Transverse colon (tissue), 4 donors: Measurements from ENCODE around the gene BRME1.

Experiments used
- POLR2A ChIP-seq: fragments of 450-650 bp; IDR thresholded peaks from one replicate; pipeline ENCODE4 v1.6.1; 2016; ENCODE audit warnings: antibody characterized with exemption, mild to moderate bottlenecking, moderate library complexity
- POLR2AphosphoS5 ChIP-seq, 3 donors: sonication (generic); formaldehyde crosslinking; IDR thresholded peaks; one replicate each; pipeline ENCODE4 v1.6.1; 2016; ENCODE audit warnings: antibody characterized with exemption in 3 of 3
- TF ChIP-seq, protein P1 (sequence below), 5 experiments: fragments of 200-600 bp in 3 of 5; fragments of 450-650 bp in 2 of 5; sonication (generic) in 3 of 5; IDR thresholded peaks; 1 replicate in 2 of 5; 2 replicates in 3 of 5; pipeline ENCODE4 v1.5.1; 2016 to 2017; ENCODE audit warnings: antibody characterized with exemption in 5 of 5, inconsistent platforms in 3 of 5, mild to moderate bottlenecking in 2 of 5, moderate library complexity in 1 of 5

DNA sequence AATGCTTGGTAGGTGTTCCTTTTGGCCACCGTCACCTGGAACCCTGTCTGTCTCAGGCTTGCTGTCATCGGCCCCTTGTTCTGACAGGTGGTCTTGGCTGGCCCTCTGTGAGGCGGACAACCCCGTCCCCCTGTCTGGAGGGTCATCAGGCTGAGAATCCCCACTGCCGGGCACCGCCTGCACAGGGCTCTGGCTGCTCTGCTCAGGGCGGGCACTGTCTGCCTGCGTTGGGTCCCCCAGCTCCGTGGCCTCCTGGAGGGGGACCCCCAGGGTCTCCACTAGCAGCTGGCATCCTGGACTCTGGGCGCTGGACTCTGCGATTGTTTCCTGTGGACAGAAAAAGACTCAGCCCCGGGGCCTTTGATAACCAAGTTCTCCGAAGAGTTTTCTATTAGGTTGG lies 15.8 kb downstream of the BRME1 start:
- TF ChIP-seq, protein P1, sequence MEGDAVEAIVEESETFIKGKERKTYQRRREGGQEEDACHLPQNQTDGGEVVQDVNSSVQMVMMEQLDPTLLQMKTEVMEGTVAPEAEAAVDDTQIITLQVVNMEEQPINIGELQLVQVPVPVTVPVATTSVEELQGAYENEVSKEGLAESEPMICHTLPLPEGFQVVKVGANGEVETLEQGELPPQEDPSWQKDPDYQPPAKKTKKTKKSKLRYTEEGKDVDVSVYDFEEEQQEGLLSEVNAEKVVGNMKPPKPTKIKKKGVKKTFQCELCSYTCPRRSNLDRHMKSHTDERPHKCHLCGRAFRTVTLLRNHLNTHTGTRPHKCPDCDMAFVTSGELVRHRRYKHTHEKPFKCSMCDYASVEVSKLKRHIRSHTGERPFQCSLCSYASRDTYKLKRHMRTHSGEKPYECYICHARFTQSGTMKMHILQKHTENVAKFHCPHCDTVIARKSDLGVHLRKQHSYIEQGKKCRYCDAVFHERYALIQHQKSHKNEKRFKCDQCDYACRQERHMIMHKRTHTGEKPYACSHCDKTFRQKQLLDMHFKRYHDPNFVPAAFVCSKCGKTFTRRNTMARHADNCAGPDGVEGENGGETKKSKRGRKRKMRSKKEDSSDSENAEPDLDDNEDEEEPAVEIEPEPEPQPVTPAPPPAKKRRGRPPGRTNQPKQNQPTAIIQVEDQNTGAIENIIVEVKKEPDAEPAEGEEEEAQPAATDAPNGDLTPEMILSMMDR (IDR thresholded peaks at IDR 0.05), result no peak
- TF ChIP-seq POLR2AphosphoS5 (IDR thresholded peaks at IDR 0.05) (no peak), POLR2A (no peak)
